CD14-positive monocyte (primary cell): ENCODE measurements around the gene EPN1. TPM values are rescaled to one million over a fixed set of nuclear protein-coding genes. Genes with fewer than 3 reads are reported as not detected.
"Not testable (repeated sequence)": the region's sequence is repeated elsewhere in the genome, so short reads cannot be mapped to it uniquely, and the experiment has no call there.

Experiments
- DNase-seq, 3 donors: peaks; one replicate each; pipeline ENCODE4 v3.0.0-alpha.2; 2011 to 2022
- H2AFZ ChIP-seq: 2 replicates; pipeline ENCODE4 v1.6.0; 2012; ENCODE audit warnings: mild to moderate bottlenecking, low read depth, low read length, inconsistent platforms; ENCODE audit not compliant: insufficient read depth, poor library complexity, severe bottlenecking
- H3K27ac ChIP-seq, 2 donors: 1 replicate in 1 of 2; 2 replicates in 1 of 2; pipeline ENCODE4 v1.5.1; 2012 to 2013; ENCODE audit warnings: low read length in 2 of 2, control low read depth in 1 of 2, inconsistent platforms in 1 of 2, low read depth in 1 of 2, mild to moderate bottlenecking in 1 of 2
- H3K27me3 ChIP-seq, 2 donors: one replicate each; pipeline versions ENCODE4 v1.6.0 to v1.6.1; 2011 to 2013; ENCODE audit warnings: low read length in 2 of 2; ENCODE audit not compliant: control insufficient read depth in 2 of 2, insufficient read depth in 2 of 2
- H3K36me3 ChIP-seq, 2 donors: replicated peaks in 1 of 2; 1 replicate in 1 of 2; 2 replicates in 1 of 2; pipeline versions ENCODE4 v1.5.1 to v1.6.1; 2012 to 2013; ENCODE audit warnings: low read length in 2 of 2, control low read depth in 1 of 2, inconsistent platforms in 1 of 2, mild to moderate bottlenecking in 1 of 2; ENCODE audit not compliant: insufficient read depth in 2 of 2, control insufficient read depth in 1 of 2
- H3K4me1 ChIP-seq, 2 donors: 1 replicate in 1 of 2; 2 replicates in 1 of 2; pipeline versions ENCODE4 v1.5.1 to v1.6.1; 2012 to 2013; ENCODE audit warnings: low read length in 2 of 2, control low read depth in 1 of 2, inconsistent platforms in 1 of 2, mild to moderate bottlenecking in 1 of 2, moderate library complexity in 1 of 2; ENCODE audit not compliant: insufficient read depth in 2 of 2, control insufficient read depth in 1 of 2
- H3K4me2 ChIP-seq: replicated peaks from 2 replicates; pipeline ENCODE3; 2012; ENCODE audit warnings: low read length, moderate library complexity, mild to moderate bottlenecking; ENCODE audit not compliant: poor library complexity, severe bottlenecking; ENCODE audit errors: extremely low read depth
- H3K4me3 ChIP-seq, 3 experiments: fragments of 200-600 bp in 1 of 3; sonication (generic) in 1 of 3; replicated peaks in 1 of 3; 1 replicate in 2 of 3; 2 replicates in 1 of 3; pipeline ENCODE4 v1.5.1; 2011 to 2013; ENCODE audit warnings: low read length in 3 of 3, mild to moderate bottlenecking in 3 of 3, control low read depth in 2 of 3, low read depth in 2 of 3, inconsistent platforms in 1 of 3, moderate library complexity in 1 of 3
- H3K79me2 ChIP-seq: 2 replicates; pipeline ENCODE4 v1.6.0; 2012; ENCODE audit warnings: mild to moderate bottlenecking, control low read depth, inconsistent platforms, low read length, moderate library complexity; ENCODE audit not compliant: insufficient read depth
- H3K9ac ChIP-seq: 2 replicates; pipeline ENCODE4 v1.6.0; 2017; ENCODE audit warnings: low read length, mild to moderate bottlenecking; ENCODE audit not compliant: insufficient read depth, poor library complexity, severe bottlenecking
- H3K9me3 ChIP-seq, 2 donors: replicated peaks in 1 of 2; 1 replicate in 1 of 2; 2 replicates in 1 of 2; pipeline versions ENCODE4 v1.5.1 to v1.6.1; 2012 to 2013; ENCODE audit warnings: low read length in 2 of 2, control low read depth in 1 of 2; ENCODE audit not compliant: control insufficient read depth in 1 of 2, insufficient read depth in 1 of 2
- H4K20me1 ChIP-seq: 2 replicates; pipeline ENCODE4 v1.6.0; 2012; ENCODE audit warnings: mild to moderate bottlenecking, low read length, control low read depth, moderate library complexity; ENCODE audit not compliant: insufficient read depth
- H3K27ac Mint-ChIP-seq, 7 donors: one replicate each; pipeline ENCODE4 v1.8.0; 2020; ENCODE audit warnings: mild to moderate bottlenecking in 7 of 7, mixed read lengths in 7 of 7, moderate library complexity in 6 of 7, inconsistent platforms in 2 of 7
- H3K27me3 Mint-ChIP-seq, 3 donors: one replicate each; pipeline ENCODE4 v1.8.0; 2021 to 2022; ENCODE audit warnings: low read depth in 3 of 3, mild to moderate bottlenecking in 3 of 3, mixed read lengths in 3 of 3, moderate library complexity in 3 of 3, inconsistent platforms in 1 of 3
- H3K36me3 Mint-ChIP-seq, 2 donors: one replicate each; pipeline ENCODE4 v1.8.0; 2020; ENCODE audit warnings: mixed read lengths in 2 of 2, inconsistent platforms in 1 of 2, mild to moderate bottlenecking in 1 of 2
- H3K4me1 Mint-ChIP-seq: one replicate; pipeline ENCODE4 v1.8.0; 2020; ENCODE audit warnings: mild to moderate bottlenecking, mixed read lengths
- H3K4me3 Mint-ChIP-seq, 2 donors: one replicate each; pipeline ENCODE4 v1.8.0; 2020; ENCODE audit warnings: mild to moderate bottlenecking in 2 of 2, mixed read lengths in 2 of 2, moderate library complexity in 1 of 2
- H3K9me3 Mint-ChIP-seq, 7 donors: one replicate each; pipeline ENCODE4 v1.8.0; 2020 to 2022; ENCODE audit warnings: mixed read lengths in 7 of 7, mild to moderate bottlenecking in 6 of 7, moderate library complexity in 6 of 7, inconsistent platforms in 2 of 7
- WGBS: methylation state at CpG from one replicate; pipeline ENCODE4 v1.1.5; 2013; ENCODE audit warnings: missing lambda C conversion rate; ENCODE audit not compliant: insufficient coverage; 5-methylcytosine and 5-hydroxymethylcytosine counted together
- intact Hi-C, 2 donors: fragments of 100-400 bp; cut with micrococcal nuclease; formaldehyde crosslinking; loops; one replicate each; pipeline versions ENCODE4 v1.15.0 to v1.15.1; 2023
- polyA plus RNA-seq, 3 donors: library from polyadenylated mRNA; depleted of rRNA in 1 of 3; unstranded in 2 of 3; stranded (reverse) in 1 of 3; fragments of 300-500 nt in 2 of 3; fragments of >200 nt in 1 of 3; fragmentation: Illumina TruSeq in 2 of 3; gene quantifications; 1 replicate in 2 of 3; 2 replicates in 1 of 3; pipeline ENCODE4 v1.2.3, GENCODE V29; 2012 to 2021
- TF ChIP-seq, protein P1 (sequence below): fragments of 200-600 bp; IDR thresholded peaks from one replicate; pipeline ENCODE4 v1.8.0; 2022; ENCODE audit warnings: antibody characterized with exemption, mild to moderate bottlenecking

Gene EPN1
- polyA plus RNA-seq, 3 donors = 18.7 to 75.2 (median 19.2) TPM

DNA sequence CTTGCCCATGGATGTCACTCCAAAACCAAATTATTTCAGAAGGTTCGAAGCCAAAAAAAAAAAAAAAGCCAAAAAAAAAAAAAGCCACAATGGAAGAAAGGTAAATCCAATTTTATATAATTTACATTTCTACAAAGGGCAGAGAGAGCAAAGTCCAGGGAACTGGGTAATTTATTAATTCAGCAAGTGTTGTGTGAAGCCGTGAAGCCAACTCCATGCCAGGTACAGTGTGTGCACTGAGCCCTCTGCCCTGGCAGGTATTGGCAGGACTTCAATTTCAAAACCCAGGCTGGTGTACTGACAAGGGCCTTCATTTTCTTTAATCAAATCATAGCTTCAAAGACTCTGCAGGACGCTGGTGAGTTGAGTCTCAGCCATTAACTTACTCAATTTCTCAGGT lies 78.4 kb downstream of the EPN1 start:
- H3K27me3 Mint-ChIP-seq = no peaks in the 10 kb centered on the region
- no peak overlapping the region for H3K4me3 Mint-ChIP-seq
- Histone ChIP-seq H4K20me1 (no peaks in the 10 kb centered on the region), H3K79me2 (no peaks in the 10 kb centered on the region), H3K9ac (no peak overlapping the region), H3K27ac (no peak overlapping the region), H2AFZ (no peak overlapping the region), H3K4me1 (peaks cover 0 to 5% of the 10 kb centered on the region in 2 donors), H3K9me3 (peaks cover 3 to 4% of the 10 kb centered on the region in 2 donors), H3K4me3 (no peak overlapping the region), H3K27me3 (no peaks in the 10 kb centered on the region), H3K36me3 (no peaks in the 10 kb centered on the region), H3K4me2 (no peak overlapping the region)
- no peaks in the 10 kb centered on the region for H3K36me3 Mint-ChIP-seq
- 40% methylated on average over 1 of the region's 3 CpGs for WGBS
- H3K4me1 Mint-ChIP-seq = no peaks in the 10 kb centered on the region
- H3K27ac Mint-ChIP-seq = no peak overlapping the region
- intact Hi-C loops = no loop called here
- no peak for DNase-seq
- TF ChIP-seq, protein P1, sequence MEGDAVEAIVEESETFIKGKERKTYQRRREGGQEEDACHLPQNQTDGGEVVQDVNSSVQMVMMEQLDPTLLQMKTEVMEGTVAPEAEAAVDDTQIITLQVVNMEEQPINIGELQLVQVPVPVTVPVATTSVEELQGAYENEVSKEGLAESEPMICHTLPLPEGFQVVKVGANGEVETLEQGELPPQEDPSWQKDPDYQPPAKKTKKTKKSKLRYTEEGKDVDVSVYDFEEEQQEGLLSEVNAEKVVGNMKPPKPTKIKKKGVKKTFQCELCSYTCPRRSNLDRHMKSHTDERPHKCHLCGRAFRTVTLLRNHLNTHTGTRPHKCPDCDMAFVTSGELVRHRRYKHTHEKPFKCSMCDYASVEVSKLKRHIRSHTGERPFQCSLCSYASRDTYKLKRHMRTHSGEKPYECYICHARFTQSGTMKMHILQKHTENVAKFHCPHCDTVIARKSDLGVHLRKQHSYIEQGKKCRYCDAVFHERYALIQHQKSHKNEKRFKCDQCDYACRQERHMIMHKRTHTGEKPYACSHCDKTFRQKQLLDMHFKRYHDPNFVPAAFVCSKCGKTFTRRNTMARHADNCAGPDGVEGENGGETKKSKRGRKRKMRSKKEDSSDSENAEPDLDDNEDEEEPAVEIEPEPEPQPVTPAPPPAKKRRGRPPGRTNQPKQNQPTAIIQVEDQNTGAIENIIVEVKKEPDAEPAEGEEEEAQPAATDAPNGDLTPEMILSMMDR = no peak
- H3K9me3 Mint-ChIP-seq = peaks cover 4 to 42% (median 11%) of the 10 kb centered on the region in 7 donors

DNA sequence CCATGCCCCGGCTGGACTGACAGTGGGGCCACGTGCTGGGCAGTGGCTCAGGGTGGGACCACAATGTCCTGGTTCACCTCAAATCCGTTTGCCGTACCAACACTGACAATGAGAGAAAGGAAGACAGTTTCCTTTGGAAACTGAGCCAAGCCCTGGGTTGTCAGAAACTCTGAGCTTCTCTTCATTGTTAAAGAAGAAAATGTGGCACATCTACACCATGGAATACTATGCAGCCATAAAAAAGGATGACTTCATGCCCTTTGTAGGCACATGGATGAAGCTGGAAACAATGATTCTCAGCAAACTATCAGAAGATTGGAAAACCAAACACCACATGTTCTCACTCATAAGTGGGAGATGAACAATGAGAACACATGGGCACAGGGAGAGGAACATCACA lies 81.8 kb downstream of the EPN1 start:
- H3K4me3 Mint-ChIP-seq, intact Hi-C loops, H3K79me2 ChIP-seq, H3K27me3 ChIP-seq, H3K27ac ChIP-seq, H3K36me3 ChIP-seq, H3K4me2 ChIP-seq, H2AFZ ChIP-seq, H3K27me3 Mint-ChIP-seq, H3K4me1 Mint-ChIP-seq, H3K9me3 ChIP-seq, H3K27ac Mint-ChIP-seq, H4K20me1 ChIP-seq, H3K36me3 Mint-ChIP-seq, H3K9ac ChIP-seq, DNase-seq, H3K4me3 ChIP-seq: not testable (repeated sequence)
- H3K9me3 Mint-ChIP-seq = peaks cover 10 to 33% (median 19%) of the 10 kb centered on the region in 7 donors
- WGBS = 76% methylated on average over 4 of the region's 4 CpGs
- peaks cover 0 to 12% of the 10 kb centered on the region in 2 donors for H3K4me1 ChIP-seq

DNA sequence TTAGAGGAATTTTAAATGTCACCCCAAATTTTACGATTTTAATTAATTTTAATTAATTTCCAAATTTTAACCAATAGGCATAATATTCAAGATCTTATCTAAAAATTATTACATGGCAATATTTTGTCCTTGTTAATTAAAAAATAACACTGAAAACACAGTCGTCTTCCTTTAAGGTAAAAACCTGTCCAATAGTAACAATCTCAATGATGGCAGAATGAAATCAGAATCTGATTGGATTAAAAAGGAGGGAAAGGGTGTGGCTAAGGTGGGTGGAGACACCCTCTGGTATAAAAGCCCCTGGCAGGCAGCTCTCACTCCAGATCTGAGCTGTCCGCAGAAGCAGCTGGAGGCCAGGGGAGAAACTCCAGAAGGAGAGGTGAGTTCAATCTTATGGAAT lies 83.8 kb downstream of the EPN1 start, which contains the start of gene RFPL4A:
RFPL4A (plus strand) TSS at position 301 of the 400 bp plus-strand sequence. CDS start 2,704 bp downstream, outside the sequence.
- peak within 1 kb of the TSS in 1 of 7 donors; percentile 85 for H3K27ac Mint-ChIP-seq
- not testable (repeated sequence) for H3K36me3 Mint-ChIP-seq, H3K4me1 Mint-ChIP-seq

More for the DNA sequence above, 83.8 kb downstream of the EPN1 start, which contains the start of gene RFPL4A:
- DNase-seq, H3K9ac ChIP-seq, H3K9me3 ChIP-seq, H3K27me3 Mint-ChIP-seq, H3K4me2 ChIP-seq, H2AFZ ChIP-seq, H3K79me2 ChIP-seq, H3K4me3 ChIP-seq, H3K27ac ChIP-seq, H3K4me3 Mint-ChIP-seq, H4K20me1 ChIP-seq, intact Hi-C loops, H3K36me3 ChIP-seq, H3K27me3 ChIP-seq: not testable (repeated sequence)
- peaks cover 0 to 12% of the 10 kb centered on the region in 2 donors for H3K4me1 ChIP-seq
- H3K9me3 Mint-ChIP-seq = peaks cover 7 to 24% (median 16%) of the 10 kb centered on the region in 7 donors
- 100% methylated on average over 1 of the region's 3 CpGs for WGBS
